Stimulated activated CD8-positive, alpha-beta memory T cell treated with anti-CD3 and anti-CD28 coated beads, Interleukin-7, amount 100 ng/mL, for 48 hours (primary cell): ENCODE data around the gene AKR7A2.
"Not testable (repeated sequence)": the region's sequence is repeated elsewhere in the genome, so short reads cannot be mapped to it uniquely, and the experiment has no call there.

Experiments
- DNase-seq, 2 donors: peaks; one replicate each; pipeline ENCODE4 v3.0.0-alpha.2; 2020; ENCODE audit warnings: low read depth in 1 of 2; ENCODE audit errors: extremely low read depth in 1 of 2

The AKR7A2 gene

DNA sequence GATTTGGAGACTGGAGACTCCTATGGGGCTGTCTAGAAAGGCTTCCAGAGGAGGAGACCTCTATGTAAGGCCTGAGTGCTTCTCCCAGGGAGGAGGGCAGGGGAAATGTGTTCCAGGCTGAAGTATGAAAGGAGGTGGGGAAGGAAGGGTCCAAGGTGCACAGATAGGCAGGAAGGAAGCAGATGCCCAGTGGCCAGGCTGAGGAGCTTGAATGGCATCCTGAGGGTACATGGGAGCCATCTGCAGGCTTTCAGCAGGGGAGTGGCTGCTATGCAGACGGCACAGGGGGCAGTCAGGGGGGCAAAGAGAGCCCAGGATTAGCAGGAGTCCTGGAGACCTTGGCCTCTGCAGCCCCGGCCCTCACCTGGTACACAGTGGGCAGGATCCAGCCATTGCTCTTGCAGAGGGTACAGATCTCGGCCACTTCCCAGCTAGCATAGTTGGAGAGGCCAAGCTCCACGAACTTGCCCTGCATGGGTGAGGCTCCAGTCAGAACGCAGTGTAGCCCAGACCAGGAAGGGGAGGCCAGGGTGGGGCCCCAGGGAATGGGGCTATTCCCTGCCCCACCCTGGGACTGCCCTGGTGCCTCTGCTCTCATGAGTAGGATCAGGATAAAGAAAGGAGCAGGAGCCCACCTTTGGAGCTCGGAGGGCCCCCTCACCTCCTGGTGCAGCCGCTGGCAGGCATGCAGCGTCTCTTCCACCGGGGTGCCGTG lies 4.0 kb downstream of the AKR7A2 start:
- no peak for DNase-seq

DNA sequence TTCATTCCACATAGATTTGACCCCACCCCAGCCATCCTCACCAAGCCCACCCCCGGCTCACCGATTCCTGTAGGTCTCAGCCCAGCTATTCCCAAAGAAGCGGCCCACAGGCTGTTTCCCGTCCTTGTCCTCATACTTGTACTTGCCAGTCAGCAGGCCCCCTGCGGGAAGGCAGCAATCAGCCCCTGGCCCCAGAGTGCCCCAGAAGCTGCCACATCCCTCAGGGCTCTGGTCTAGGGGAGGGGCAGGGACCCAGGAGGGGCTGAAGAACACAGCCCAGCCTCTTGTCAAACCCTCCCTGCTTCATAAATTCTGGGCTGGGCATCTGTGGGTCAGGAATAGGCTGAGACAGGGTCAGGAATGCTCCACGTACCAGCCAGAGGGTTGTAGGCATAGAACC lies 5.0 kb downstream of the AKR7A2 start:
- no peak for DNase-seq

DNA sequence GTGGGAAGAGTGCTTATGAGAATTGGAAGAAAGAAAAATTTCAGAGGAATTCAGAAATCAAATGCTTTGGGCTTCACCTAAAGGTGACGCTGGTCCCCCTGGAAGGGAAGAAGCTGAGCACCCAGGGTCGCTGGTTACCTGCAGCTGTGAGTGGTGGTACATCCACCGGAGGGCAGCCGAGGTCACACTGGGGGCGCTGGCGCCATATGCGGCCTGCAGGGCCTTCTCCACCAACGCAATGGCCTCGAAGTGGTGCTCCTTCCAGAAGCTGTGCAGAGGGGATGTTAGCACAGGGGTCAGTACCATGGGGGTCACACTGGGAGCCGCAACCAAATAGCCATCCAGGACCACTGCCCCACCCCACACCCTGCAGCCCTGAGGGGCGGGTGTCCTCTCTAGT lies 6.1 kb downstream of the AKR7A2 start:
- DNase-seq, result no peak

DNA sequence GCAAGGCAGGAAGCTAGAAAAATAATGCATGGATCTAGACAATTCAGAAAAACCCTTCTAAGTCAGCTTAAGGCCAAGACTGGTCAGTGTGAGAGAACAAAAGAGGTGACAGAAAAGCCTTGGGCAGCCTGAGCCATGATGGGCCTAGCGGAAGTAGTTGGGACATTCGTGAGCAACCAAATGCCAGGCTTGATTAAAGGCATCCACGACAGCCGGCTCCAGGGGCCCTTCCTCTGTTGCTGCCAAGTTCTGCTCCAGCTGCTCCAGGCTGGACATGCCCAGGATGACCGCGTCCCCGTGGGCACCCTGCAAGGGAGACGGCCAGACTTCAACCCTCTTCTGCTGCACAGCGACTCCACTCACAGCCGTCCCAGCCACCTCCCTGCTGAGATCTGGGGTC lies 7.9 kb downstream of the AKR7A2 start:
- DNase-seq, result not testable (repeated sequence)

DNA sequence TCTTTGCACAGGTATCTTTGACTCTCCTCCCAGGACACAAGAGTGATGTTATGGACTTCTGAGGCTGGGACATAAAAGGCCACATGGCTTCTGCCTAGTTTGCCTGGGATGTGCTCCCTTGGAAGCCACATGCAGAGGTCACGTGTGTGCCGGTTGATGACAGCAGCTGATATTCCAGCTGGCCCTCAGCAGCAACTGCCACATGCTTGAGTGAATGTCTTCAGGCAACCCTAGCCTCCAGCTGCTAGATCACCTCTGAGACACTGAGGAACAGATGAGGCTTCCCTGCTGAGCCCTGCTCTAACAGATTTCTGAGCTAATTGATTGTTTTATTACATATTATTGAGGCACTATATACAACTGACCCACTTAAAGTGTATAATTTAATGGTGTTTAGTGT lies 11.7 kb downstream of the AKR7A2 start:
- no peak for DNase-seq

DNA sequence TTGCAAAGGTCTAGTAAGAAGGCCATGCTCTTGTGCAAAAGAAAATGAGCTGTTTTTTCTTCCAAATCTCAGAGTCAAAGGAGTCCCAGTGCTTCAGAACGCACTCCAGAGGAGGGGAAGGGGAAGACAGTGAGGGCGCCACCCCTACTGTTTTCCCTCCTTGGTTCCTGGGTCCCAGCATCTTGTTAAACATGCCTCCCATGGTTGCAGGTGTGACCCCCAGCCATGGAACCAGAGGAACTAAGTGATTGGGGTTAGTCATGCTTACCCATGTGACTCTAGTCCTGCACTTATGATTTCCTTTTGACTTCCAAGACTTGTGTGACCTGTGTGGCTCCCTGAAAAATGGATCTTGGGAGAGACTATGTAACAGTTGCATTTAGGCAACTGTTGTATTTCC lies 17.3 kb downstream of the AKR7A2 start:
- DNase-seq, result no peak

DNA sequence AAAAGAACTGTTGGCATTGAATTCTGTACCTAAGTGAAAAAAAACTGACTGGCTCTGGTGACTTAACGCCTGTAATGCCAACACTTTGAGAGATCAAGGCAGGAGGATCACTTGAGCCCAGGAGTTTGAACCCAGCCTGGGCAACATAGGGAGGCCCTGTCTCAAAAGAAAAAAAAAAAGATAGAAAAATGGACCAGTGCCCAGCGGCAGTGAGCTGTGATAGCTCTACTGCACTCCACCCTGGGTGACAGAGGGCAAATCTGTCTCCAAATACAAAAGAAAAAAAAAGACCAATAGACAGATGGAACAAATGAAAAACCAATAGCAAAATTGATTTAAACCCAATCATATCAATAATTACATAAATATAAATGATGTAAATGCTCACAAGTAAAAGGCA lies 22.7 kb downstream of the AKR7A2 start:
- DNase-seq, result no peak

DNA sequence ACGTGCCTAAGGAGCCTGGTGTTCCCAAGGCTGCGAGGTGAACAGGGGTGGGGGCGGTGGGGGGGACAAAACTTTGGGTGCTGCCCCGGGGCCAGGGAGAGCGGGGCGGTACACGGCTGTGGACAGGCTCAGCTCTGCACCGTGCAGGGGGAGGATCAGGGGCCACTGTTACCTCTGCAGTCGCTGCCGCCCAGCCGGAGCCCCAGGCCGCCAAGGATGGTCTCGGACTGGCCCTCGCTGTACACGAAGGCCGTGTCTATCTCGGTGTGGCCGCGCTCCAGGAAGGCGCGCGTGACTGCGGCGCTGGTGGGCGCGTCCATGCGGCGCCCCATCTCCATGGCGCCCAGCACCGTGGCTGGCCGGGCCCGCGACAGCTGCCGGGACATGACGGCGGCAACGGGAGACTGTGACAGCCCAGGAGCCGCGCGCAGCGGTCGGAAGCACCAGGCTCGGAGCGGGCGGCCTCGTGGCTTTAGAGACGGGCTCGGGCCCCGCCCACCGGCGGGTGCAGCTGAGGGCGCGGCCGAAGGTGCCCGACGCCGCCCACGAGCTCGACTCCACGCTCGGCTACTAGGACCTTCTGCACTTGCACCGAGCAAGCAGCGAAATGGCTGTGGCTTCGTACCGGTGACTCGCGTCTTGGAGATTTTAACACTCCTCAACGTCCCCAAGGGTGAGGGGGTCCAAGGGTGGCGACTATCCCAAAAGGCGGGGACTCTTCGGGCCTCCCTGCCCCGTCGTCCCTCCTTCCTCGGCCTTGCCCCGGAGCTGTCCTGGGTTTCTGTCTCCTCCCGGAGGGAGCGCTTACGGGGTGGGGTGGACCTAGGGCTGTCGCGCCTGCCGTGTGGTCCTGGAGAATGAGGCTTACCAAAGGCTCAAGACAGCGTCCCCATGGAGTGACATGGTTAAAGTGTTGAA lies 23.4 kb downstream of the AKR7A2 start, which contains the start of gene AKR7A3:
AKR7A3 (minus strand) TSS at position 447 of the 918 bp plus-strand sequence; CDS start at position 386, 61 bp downstream.
- peak; percentile 40 to 41 for DNase-seq

DNA sequence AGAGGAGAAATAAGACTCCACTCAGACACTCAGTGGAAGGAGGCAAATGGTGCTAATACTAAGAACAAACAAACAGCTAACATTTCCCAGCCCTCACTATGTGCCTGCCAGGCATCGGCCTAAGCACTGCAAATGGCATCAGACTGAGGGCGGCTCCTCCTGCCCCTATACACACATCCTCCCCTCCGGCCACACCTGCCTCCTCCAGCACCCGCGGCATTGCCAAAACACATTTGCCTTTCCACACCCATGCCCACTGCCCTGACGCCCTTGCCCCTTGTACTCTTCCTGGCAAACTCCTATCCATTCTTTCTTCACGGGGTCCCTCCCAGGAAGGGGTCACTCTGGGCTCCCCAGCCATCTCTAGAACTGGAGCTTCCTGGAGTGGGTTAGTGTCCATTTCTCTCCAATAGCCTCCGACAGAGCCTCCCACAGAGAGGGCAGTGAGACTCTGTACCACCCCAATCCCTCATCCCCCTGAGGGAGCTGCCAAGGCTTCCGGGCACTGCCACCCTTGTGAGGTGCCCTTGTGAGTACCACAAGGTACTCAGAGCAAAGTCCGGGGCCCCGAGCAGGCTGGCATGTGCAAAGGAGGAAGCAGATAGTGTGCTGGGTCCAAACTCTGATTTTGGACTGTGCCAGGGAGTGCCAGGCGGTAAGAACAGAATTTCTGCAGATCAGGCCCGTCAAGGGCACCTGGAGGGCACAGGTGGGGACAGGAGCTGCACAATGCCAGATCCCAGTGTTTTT lies 24.3 kb downstream of the AKR7A2 start:
- DNase-seq, result no peak

DNA sequence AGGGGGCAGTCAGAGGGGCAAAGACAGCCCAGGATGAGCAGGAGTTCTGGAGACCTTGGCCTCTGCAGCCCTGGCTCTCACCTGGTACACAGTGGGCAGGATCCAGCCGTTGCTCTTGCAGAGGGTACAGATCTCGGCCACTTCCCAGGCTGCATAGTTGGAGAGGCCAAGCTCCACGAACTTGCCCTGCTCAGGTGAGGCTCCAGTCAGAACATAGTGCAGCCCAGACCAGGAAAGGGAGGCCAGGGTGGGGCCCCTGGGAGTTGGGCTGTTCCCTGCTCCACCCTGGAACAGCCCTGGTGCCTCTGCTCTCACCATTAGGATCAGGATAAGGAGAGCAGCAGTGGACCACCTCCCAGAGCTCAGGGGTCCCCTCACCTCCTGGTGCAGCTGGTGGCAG lies 26.1 kb downstream of the AKR7A2 start:
- not testable (repeated sequence) for DNase-seq

DNA sequence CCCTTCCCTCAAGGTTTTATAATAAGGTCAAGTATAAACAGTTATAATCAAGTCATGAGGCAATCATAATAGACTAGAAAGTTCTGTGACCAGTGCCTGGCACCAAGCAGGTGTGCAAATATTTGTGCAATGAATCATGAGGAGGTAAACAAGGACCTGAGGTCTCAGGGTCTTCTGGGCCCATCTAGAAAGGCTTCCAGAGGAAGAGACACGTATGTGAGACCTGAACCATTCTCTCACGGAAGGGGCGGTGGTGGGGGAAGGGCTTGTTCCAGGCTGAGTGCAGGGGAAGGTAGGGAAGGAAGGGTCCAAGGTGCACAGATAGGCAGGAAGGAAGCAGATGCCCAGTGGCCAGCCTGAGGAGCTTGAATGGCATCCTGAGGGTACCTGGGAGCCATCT lies 26.6 kb downstream of the AKR7A2 start:
- DNase-seq, result not testable (repeated sequence)

DNA sequence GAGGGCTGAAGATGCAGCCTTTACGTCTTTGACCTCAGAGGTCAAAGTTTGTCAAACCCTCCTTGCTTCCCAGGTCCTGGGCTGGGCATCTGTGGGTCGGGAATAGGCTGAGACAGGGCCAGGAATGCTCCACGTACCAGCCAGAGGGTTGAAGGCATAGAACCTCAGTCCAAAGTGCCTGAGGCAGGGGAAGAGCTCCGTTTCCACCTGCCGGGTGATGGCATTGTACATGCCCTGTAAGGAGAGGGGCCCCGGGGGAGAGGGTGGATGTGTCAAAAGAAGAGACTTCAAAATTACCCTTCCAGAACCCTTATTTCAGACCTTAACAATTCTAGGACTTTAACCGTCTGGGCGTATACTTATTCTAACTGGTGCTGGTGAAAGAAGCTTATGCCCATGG lies 27.1 kb downstream of the AKR7A2 start:
- DNase-seq, result no peak

DNA sequence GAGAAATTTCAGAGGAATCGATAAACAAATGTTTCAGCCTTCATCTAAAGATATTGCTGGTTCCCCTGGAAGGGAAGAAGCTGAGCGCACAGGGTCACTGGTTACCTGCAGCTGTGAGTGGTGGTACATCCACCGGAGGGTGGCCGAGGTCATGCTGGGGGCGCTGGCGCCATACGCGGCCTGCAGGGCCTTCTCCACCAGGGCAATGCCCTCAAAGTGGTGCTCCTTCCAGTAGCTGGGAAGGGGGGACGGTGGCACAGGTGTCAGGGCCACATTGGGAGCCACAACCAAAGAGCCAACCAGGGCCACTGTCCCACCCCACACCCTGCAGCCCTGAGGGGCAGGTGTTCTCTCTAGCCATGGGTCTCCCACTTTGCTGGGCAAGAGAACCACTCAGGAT lies 28.1 kb downstream of the AKR7A2 start:
- DNase-seq, result no peak

DNA sequence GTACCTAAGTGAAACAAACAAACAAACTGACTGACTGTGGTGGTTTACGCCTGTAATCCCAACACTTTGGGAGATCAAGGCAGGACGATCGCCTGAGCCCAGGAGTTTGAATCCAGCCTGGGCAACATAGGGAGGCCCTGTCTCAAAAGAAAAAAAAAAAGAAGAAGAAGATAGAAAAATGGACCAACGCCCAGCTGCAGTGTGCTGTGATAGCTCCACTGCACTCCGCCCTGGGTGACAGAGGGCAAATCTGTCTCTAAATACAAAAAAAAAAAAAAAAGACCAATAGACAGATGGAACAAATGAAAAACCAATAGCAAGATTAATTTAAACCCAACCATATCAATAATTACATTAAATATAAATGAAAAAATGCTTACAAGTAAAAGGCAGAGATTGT lies 37.3 kb downstream of the AKR7A2 start:
- no peak for DNase-seq

DNA sequence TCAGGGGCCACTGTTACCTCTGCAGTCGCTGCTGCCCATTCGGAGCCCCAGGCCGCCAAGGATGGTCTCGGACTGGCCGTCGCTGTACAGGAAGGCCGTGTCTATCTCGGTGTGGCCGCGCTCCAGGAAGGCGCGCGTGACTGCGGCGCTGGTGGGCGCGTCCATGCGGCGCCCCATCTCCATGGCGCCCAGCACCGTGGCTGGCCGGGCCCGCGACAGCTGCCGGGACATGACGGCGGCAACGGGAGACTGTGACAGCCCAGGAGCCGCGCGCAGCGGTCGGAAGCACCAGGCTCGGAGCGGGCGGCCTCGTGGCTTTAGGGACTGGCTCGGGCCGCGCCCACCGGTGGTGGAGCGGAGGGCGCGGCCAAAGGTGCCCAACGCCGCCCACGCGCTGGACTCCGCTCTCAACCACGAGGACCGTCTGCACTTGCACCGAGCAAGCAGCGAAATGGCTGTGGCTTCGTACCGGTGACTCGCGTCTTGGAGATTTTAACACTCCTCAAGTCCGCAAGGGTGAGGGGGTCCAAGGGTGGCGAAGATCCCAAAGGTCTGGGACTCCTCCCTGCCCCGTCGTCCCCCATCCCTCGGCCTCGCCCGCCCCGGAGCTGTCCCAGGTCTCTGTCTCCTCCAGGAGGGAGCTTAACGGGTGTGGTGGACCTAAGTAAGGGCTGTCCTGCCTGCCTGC lies 38.0 kb downstream of the AKR7A2 start:
- not testable (repeated sequence) for DNase-seq

DNA sequence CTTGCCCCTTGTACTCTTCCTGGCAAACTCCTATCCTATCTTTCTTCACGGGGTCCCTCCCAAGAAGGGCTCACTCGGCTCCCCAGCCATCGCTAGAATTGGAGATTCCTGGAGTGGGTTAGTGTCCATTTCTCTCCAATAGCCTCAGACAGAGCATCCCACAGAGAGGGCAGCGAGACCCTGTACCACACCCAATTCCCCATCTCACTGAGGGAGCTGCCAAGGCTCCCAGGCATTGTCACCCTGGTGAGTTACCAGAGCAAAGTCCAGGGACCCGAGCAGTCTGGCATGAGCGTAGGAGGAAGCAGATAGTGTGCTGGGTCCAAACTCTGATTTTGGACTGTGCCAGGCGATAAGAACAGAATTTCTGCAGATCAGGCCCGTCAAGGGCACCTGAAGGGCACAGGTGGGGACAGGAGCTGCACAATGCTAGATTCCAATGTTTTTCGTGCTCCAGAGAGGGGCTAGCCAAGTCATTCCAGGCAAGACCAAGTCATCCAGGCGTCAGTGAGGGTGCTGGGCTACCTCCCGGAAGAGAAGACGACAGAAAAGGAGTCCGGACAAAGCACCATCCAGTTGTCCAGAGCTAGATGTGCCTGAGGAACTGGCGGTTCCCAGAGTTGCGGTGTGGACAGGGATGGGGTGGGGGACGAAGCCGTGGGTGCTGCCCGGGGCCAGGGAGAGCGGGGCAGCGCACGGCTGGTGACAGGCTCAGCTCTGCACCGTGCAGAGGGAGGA lies 38.7 kb downstream of the AKR7A2 start:
- no peak for DNase-seq

DNA sequence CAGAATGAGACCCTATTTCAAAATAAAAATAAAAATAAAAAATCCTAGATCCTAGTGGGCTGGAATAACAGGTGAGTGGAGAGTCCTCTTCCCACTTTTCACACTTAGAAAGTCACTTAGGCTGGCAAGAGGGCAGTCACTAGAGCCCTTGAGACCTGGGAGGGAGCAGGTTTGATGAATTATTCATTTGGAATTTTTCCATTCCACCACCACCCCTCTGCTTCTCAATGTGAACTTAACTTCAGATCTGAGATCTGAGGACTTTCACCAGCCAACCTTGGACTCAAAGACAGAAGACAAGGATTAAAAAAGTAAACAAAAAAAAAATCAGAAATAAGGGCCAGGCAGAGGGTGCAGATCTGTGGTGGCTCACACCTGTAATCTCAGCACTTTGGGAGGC lies 39.9 kb downstream of the AKR7A2 start:
- no peak for DNase-seq

DNA sequence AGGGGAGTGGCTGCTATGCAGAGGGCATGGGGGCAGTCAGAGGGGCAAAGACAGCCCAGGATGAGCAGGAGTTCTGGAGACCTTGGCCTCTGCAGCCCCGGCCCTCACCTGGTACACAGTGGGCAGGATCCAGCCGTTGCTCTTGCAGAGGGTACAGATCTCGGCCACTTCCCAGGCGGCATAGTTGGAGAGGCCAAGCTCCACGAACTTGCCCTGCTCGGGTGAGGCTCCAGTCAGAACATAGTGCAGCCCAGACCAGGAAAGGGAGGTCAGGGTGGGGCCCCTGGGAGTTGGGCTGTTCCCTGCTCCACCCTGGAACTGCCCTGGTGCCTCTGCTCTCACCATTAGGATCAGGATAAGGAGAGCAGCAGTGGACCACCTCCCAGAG lies 41.6 kb downstream of the AKR7A2 start:
- DNase-seq, result not testable (repeated sequence)

DNA sequence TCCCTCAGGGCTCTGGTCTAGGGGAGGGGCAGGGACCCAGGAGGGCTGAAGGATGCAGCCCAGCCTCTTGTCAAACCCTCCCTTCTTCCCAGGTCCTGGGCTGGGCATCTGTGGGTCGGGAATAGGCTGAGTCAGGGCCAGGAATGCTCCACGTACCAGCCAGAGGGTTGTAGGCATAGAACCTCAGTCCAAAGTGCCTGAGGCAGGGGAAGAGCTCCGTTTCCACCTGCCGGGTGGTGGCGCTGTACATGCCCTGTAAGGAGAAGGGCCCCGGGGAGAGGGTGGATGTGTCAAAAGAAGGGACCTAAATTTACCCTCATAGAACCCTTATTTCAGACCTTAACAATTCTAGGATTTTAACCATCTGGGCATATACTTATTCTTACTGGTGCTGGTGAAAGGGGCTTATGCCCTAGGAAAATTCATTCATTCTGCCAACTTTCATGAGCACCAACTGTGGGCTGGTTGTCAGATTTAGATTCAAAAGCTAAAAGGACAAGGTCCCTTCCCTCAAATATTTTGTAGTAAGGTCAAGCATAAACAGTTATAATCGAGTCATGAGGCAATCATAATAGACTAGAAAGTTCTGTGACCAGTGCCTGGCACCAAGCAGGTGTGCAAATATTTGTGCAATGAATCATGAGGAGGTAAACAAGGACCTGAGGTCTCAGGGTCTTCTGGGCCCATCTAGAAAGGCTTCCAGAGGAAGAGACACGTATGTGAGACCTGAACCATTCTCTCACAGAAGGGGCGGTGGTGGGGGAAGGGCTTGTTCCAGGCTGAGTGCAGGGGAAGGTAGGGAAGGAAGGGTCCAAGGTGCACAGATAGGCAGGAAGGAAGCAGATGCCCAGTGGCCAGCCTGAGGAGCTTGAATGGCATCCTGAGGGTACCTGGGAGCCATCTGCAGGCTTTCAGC lies 42.3 kb downstream of the AKR7A2 start:
- DNase-seq, result not testable (repeated sequence)
